Measurements from ENCODE around the gene TSPOAP1. TPM values are rescaled to one million over a fixed set of nuclear protein-coding genes. Genes with fewer than 3 reads are reported as not detected.

Gene TSPOAP1
- total RNA-seq, 1 experiment from 2014 or later = not detected

GRCh38 chr17:58308173-58308984 lies 20.2 kb downstream of the TSPOAP1 start:
- DNase-seq (ENCODE audit: unreplicated experiment) = no peak
- H3K36me3 Mint-ChIP-seq (ENCODE audit: insufficient read depth, unreplicated experiment) = no peaks in the 10 kb centered on the region
- CTCF ChIA-PET = interaction anchor here (0.6 to 1.3 kb wide), 5 partner anchors 8 to 702 kb away, joined by 3 read pairs; partner anchors contain the start of gene MKS1
- no peak overlapping the region for H3K4me3 Mint-ChIP-seq (ENCODE audit: unreplicated experiment)
- intact Hi-C loops (cut with micrococcal nuclease) = no loop called here
- no peaks in the 10 kb centered on the region for H3K9me3 Mint-ChIP-seq (ENCODE audit: unreplicated experiment)
- POLR2A ChIA-PET = no interaction called here
- no TSS peak for BruUV-seq (replicated peaks)
- H3K4me1 Mint-ChIP-seq (ENCODE audit: insufficient read depth, unreplicated experiment) = no peaks in the 10 kb centered on the region
- TF ChIP-seq, protein P1, sequence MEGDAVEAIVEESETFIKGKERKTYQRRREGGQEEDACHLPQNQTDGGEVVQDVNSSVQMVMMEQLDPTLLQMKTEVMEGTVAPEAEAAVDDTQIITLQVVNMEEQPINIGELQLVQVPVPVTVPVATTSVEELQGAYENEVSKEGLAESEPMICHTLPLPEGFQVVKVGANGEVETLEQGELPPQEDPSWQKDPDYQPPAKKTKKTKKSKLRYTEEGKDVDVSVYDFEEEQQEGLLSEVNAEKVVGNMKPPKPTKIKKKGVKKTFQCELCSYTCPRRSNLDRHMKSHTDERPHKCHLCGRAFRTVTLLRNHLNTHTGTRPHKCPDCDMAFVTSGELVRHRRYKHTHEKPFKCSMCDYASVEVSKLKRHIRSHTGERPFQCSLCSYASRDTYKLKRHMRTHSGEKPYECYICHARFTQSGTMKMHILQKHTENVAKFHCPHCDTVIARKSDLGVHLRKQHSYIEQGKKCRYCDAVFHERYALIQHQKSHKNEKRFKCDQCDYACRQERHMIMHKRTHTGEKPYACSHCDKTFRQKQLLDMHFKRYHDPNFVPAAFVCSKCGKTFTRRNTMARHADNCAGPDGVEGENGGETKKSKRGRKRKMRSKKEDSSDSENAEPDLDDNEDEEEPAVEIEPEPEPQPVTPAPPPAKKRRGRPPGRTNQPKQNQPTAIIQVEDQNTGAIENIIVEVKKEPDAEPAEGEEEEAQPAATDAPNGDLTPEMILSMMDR (IDR thresholded peaks at IDR 0.05; ENCODE audit: unreplicated experiment) = no peak
- H3K27ac Mint-ChIP-seq (ENCODE audit: low read depth, unreplicated experiment) = no peak overlapping the region
- peaks cover 22% of the 10 kb centered on the region for H3K27me3 Mint-ChIP-seq (ENCODE audit: insufficient read depth, unreplicated experiment)

DNA sequence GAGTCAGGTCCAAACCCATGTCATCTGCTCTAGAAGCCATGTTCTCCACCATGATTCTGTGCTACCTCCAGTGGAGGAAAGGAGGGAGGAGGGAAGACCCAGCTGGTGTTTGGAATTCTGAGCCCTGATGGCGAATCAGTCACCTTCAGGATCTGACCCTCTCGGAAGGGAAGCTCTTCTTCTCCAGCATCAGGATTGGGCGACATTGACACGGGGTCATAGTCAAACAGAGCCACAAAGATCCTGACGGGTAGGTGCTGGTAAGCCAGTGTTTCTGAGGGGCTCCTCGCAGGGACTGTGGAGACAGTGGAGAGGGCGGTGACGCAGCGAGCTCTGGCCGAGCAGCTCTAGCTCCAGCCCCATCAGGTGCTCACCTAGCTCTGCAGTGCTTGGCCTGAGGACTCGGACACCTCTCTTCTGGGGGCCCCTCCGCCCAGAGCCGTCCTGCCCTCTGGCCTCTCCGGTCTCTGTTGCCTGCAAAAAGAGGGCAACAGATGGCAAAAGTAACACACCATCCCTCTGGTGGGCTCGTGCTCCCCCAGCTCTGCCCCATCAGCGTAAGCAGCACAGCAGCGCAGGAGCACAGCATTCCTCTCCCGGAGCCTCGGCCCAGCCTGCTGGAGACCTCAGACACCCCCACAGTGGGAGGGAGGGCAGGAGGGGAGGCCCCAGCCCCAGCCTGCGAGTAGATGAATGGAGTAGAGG lies 21.0 kb downstream of the TSPOAP1 start:
- Mint-ChIP-seq H3K4me3 (ENCODE audit: unreplicated experiment) (no peak overlapping the region), H3K4me1 (ENCODE audit: insufficient read depth, unreplicated experiment) (no peaks in the 10 kb centered on the region), H3K27me3 (ENCODE audit: insufficient read depth, unreplicated experiment) (peaks cover 30% of the 10 kb centered on the region), H3K27ac (ENCODE audit: low read depth, unreplicated experiment) (no peak overlapping the region), H3K36me3 (ENCODE audit: insufficient read depth, unreplicated experiment) (no peaks in the 10 kb centered on the region), H3K9me3 (ENCODE audit: unreplicated experiment) (no peaks in the 10 kb centered on the region)
- no peak for DNase-seq (ENCODE audit: unreplicated experiment)
- BruUV-seq (replicated peaks) = no TSS peak
- POLR2A ChIA-PET = no interaction called here
- TF ChIP-seq, protein P1 (IDR thresholded peaks at IDR 0.05; ENCODE audit: unreplicated experiment) = no peak
- CTCF ChIA-PET = interaction anchor here (0.6 to 1.3 kb wide), 5 partner anchors 8 to 703 kb away, joined by 3 read pairs; partner anchors contain the start of gene MKS1
- intact Hi-C loops (cut with micrococcal nuclease) = no loop called here

DNA sequence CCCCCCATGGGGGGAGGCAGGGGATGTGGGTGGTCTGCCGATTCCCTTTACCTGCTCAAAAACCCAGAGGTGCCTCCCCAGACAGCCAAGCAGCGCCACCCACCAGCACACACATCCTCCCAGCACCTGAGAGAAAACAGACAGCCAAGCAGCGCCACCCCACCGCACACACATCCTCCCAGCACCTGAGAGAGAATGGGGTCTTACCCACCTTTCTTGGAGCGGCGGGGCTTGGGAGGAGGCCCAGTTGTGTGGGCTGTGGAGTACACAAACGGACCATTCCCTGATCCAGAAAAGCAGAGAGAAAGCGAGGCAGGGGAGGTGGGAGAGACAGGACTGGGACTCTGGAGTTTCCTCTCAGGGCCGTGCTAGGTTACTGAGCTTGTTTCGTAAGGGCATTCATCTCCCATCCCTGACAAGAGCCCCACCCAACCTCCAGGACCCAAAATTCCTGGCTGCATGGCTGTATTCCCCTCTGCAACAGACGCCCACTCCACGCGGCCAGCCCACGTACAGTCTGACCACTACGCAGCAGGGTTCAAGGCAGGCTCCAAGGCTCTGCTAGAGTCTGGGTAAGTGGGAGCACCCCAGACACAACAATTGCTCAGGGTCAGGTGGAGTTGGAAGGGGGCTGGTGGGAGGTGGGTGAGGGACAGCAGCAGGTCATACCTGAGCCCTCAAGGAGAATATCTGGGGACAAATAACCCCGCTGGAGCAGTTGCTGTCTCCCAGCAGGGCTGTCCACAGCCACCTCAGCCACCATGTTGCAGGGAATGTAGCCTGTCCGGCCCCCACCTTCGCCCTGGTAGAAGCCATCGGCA lies 22.3 kb downstream of the TSPOAP1 start:
- ChIA-PET POLR2A (no interaction called here), CTCF (interaction anchor here (0.5 to 1.4 kb wide), 2 partner anchors 11 to 177 kb away, joined by 4 to 5 read pairs; no protein-coding TSS in a partner anchor)
- H3K27ac Mint-ChIP-seq (ENCODE audit: low read depth, unreplicated experiment) = no peak overlapping the region
- BruUV-seq (replicated peaks) = no TSS peak
- H3K36me3 Mint-ChIP-seq (ENCODE audit: insufficient read depth, unreplicated experiment) = no peaks in the 10 kb centered on the region
- H3K4me3 Mint-ChIP-seq (ENCODE audit: unreplicated experiment) = no peak overlapping the region
- H3K4me1 Mint-ChIP-seq (ENCODE audit: insufficient read depth, unreplicated experiment) = no peaks in the 10 kb centered on the region
- no peaks in the 10 kb centered on the region for H3K9me3 Mint-ChIP-seq (ENCODE audit: unreplicated experiment)
- TF ChIP-seq, protein P1 (IDR thresholded peaks at IDR 0.05; ENCODE audit: unreplicated experiment) = no peak
- peaks cover 31% of the 10 kb centered on the region for H3K27me3 Mint-ChIP-seq (ENCODE audit: insufficient read depth, unreplicated experiment)
- DNase-seq (ENCODE audit: unreplicated experiment) = no peak
- intact Hi-C loops (cut with micrococcal nuclease) = no loop called here
